ENCODE measurements around the gene NOX5.

Gene NOX5

DNA sequence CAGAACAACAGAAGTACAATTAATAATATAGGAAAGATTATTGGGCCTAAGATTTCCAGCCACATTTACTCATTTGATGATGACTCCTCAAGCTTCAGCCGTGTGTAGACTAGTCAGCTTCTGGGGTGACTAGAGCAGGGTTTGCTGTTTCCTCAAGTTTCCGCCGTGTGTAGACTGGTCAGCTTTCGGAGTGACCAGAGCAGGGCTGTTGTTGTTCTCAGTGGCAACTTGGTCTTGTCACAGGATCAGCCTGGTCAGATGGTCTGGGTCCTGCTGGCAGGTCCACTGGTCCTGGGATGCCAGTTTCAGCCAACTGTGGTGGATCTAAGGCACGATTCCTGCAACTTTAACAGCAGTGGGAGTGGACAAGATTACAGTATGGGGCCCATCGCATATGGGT lies 21.8 kb upstream of the NOX5 start:
- DNase-seq = no peak

DNA sequence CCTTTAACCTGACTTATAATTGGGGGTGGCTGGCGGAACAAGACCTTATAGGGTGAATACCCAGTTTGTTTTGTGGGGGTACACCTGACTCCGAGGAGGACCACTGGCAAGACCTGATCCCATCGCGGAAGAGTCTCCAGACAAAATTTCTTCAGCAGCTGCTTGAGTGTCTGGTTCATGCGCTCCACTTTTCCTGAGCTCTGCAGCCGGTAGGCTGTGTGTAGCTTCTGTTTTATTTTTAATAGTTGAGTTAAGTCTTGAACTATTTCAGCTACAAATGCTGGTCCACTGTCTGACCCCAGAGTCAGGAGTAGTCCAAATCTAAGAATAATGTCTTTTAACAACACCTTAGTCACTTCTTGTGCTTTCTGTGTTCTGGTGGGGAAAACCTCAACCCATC lies 21.2 kb upstream of the NOX5 start:
- no peak for DNase-seq

DNA sequence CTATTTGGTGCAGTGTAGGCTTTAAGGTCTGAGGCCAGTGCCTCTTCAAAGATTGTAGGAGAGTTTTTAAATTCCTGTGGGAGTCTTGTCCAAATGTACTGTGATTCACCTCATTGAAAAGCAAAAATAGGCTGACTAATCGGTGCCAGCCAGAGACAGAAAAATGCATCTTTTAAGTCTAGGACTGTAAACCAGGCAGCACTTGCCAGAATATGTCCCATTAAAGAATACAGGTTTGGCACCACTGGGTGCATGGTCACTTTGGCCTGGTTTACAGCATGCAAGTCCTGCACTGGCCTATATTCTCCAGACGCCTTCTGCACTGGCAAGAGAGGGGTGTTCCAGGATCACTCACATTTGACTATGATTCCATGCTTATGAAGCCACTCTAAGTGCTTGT lies 20.3 kb upstream of the NOX5 start:
- DNase-seq = no peak

DNA sequence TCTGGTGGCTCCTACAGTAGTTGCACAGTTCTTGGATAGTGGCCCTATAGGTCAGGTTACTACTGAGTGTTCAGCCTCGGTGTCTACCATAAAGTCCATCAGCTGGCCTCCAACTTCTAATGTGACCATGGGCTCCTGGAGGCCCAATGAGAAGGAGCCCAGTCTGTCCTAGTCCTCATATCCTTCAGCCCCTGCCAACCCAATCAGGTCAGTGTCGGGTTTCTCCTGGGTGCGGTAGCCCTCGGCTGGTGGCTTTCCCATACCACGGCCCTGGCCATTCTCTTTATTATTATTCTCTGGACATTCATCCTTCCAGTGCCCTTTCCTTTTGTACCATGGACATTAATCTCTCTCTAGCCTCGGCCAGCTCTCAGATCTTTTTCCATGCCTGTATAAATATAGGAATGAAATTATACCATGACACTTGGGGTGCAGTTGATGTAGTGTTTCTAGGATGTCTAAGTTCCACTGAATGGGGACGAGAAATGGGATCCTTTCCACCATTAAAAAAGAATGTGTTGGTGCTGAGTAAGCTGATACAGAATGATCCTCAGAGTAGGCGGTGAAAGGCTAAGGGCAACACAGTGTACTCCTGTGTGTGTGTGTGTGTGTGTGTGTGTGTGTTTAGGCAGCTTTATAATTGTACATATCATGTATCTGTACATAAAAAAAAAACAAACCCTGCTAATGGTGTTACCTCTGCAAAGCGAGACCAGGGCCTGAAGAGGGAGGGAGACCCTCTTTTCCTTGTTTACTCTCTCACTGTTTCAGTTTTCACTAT lies 19.3 kb upstream of the NOX5 start:
- no peak for DNase-seq

DNA sequence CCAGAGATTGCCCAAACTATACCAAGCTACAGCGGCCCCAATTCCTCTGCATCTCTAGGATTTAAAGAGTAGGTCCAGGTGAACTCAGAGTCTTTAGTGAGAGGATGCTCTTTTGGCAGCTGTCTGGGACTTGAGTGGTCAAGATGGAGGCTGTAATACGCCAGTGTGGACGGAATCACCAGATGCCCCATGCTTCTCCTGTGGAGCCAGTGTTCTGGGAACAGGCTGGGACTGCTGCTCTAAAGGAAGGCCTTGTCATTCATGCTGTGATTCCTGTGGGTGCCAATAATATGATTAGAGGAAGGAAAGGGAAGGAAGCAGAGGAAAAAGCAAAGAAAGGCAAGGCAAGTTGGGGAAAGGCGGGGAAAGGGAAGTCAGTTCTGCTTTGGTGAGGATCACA lies 17.4 kb upstream of the NOX5 start:
- no peak for DNase-seq

DNA sequence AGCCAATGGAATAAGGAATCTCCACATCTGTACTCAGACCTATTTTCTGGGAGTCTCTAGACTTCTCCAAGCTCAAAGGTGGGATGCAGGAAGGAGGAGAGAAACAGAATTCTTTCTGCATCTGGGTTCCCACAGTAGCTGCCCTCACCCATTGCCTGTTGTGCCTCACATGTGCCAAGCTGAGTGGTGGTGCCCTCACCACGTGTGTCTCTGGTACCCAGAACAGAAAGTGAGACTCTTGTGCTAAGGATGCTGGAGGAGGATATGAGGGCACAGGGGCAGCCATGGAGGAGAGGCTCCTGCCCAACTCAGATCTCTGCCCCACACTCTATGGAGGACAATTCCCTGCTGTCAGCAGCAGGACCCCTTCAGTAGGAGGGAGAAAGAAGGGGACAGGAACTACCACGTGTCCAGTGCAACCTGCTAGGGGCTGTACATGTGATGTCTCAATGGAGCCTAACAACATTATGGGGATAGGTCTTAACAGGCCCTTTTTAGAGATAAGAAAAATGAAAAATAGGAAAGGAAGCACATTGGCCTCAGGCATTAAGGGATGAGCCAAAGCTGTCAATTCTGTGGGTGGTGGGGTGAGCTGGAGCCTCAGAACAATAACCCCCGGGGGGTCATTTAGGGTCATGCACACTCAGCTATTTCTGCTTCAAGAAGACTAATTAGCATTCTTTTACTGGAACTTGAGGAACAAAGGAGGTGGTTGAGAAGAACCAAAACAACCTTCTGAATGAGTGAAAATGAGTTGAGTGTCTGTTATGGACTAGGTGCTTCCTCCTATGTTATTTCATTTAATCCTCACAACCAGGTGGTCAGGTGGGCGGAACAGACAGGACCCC lies 16.3 kb upstream of the NOX5 start:
- no peak for DNase-seq

DNA sequence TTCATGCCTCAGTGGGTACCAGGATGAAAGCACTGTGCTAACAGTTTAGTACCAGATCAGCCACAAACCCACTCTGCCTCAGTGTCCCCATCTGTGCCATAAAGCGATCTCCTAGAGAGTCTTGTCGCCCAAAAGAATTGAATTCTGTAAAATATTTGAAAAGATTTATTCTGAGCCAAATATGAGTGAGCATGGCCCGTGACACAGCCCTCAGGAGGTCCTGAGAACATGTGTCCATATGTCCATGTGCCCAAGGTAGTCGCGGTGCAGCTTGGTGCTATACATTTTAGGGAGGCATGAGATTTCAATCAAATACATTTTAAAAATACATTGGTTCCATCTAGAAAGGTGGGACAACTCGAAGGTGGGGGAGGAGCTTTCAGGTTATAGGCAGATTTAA lies 15.4 kb upstream of the NOX5 start:
- DNase-seq = no peak

DNA sequence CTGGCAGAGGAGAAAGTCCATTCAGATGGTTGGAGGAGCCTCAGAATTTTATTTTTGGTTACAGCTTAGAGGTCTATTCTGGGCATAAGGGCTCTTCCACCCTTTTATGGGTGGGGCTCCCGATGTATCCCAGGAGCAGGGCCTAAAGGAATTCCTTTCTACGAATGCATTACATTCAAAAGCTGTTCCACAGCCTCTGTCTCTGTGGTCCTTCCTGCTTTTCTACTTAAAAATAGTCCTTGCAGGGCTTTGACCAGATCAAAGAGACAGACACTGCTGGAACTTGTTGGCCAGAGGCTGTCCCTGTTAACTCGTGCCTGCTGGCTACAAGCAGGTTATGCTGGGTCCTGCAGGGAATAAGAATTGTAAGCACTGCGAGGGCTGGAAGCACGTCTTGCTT lies 14.4 kb upstream of the NOX5 start:
- DNase-seq = no peak

DNA sequence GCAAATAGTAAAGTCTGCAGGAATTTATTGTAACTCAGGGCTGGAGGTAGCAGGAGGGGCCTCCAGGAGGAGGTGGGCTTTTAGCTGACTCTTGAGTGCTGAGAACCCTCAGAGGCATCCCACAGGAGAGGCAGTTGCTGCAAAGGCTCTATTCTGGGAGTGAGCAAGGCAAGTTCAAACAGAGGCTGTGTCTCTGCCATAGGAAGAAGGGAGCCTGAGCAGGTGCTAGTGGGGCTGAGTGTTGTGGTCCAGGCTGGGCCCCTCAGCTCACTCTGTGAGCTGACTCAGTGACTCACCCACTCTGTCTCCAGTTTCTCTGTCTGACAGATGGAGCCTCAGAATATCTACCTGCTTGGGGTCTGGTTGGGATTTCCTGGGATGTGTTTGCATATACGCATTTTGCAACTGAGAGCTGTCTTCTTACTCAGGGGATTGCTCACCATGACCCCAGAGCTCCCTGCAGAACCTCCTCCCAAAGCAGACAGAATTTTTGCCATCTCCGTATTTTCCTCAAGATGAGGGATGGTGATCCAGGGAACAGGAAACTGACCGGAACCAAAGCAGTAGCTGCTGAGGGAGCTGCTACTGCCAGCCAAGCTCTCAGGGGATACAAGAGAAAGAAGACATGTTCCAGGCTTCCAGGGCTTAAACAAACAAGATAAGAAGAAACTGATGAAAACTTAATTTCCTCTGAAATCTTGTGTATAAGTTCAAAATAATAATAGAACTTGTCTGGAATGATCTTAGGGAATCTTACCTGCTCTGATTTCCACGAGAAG lies 13.6 kb upstream of the NOX5 start:
- DNase-seq = no peak

DNA sequence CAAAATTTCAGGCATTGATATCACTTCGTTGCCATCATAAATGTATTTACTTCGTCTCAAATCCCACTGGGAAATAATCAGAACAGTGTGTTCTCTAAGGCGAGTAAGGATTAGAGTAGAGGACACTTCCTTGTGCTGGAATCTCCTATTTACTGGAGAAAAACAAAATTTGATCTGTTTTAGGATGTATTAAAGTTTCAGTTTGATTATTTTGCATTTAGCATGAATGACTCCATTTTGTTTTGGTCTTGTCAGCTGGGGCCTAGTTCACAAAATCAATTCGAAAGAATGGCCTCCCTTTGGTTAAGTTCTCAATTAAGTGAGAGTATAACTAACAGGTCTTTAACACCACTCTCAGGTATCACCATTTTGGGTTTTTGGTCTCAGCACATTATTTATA lies 11.7 kb upstream of the NOX5 start:
- DNase-seq = no peak

DNA sequence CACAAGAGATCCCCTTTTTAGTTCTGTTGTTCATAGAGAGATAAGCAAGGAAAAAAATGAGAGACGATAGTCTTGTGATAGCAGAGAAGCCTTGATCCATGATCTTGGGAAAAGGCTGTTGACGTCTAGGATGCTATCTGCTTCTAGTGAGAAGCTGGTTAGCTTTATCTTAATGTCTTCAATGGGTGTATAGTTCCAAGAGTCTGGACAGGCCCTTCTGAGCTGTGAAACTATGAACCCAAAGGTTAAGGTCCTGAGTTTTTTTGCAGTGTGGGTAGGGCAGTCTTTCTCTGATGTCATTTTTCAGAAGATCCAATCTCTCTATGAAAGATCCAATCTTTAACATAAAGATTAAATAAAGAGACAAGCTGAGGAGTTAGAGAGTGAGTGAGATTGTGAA lies 10.5 kb upstream of the NOX5 start:
- DNase-seq = no peak

DNA sequence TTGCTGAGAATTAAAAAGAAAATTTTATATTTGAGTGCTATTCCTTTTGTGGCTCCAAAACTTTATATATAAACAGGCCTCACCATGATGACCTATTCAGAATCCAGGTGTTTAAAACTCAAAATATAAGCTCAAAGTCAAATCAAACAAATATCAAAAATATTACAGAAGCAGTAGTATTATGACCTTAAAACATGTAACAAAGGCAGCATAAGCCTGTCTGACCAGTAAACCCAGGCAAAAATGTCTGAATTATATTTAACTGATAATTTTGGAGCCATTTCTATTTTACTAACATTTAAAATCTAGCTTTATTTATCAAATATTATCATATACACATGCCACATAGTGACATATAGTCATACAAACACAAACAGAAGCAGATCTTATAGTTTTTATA lies 6.4 kb upstream of the NOX5 start:
- no peak for DNase-seq

DNA sequence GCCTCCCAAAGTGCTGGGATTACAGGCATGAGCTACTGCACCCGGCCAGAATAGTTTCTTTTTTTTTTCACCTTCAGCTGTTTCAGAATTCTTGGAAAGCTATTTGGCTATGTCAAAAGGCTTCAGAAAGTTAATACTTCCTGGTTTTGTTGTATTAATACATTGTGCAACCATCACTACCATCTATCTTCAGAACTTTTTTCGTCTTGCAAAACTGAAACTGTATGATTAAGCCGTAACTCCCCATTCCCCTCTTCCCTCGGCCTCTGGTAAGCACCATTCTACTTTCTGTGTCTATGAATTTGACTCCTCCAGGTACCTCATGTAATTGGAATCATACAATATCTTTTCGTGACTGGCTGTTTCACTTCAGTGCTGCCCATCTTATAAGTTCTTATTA lies 5.2 kb upstream of the NOX5 start:
- no peak for DNase-seq

DNA sequence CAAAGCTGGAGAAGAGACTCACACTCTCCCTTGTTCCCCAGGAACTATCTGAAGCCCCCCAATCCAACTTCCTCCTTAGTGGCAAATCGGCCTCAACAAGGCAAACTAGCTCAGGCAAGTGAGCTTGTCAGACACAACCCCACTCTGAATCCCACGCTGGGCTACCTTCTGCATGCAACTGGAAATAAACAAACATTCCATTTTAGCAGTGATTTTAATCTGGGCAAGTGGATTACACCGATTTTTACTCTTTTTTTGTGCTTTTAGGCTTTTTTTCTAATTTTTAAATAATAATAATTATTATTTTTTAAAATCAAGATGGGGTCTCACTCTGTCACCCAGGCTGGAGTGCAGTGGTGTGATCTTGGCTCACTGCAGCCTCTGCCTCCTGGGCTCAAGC lies 2.9 kb upstream of the NOX5 start:
- DNase-seq = no peak

DNA sequence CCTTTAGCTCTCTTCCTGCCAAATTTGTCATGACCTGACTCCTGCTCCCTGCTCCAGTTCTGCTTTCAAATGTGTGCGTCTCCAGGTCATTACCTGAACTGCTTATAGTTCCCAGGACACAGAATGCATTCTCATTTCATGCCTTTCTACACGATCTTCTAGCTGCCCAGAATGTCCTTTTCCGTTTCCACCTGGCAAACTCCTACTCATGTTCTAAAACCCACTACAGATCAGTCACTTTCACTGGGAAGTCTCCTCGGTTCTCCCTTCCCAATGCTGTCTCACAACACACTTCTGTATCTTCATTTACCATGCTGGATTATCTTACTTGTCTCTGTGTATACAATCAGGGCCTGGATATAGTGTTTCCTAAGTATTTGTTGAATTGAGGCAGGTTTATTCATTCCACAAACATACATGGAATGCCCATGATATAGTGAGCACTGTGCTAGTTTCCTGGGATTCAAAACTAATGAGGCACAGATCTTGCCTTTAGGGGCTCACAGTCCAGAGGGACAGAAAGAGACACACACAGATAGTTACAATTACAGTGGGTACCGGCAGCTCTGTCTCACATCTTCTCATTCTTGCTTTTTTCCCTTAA lies 1.6 kb upstream of the NOX5 start:
- no peak for DNase-seq

DNA sequence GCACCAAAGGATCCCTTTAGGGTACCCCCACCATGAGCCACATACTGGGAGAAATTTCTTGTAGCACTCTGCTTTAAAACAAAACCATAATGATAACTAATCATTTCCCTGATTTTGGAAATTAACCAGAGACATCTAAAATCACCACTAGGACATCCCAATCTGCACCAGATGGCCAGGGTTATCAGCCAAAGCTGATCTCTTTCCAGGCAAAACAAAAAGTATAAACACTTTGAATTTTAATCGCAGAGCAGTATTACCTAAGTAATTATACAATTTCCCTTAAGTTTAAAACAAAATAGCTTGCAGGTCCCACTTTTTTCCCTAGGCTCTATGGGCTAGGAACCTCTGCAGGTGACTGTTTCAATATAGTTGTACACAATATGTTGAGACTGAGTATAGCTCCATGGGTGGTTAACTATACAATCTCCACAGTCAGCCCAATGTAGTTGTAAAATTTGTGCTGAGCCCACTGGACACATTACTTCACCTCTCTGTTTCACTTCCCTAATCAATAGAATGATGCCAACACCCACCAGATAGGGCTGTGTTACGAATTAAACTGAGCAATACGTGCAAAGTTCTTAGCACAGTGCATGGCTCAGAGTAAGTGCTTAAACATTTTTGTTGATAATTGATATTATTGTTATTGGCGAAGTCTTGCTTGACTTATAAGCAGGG lies 629 bp upstream of the NOX5 start:
- DNase-seq = no peak

DNA sequence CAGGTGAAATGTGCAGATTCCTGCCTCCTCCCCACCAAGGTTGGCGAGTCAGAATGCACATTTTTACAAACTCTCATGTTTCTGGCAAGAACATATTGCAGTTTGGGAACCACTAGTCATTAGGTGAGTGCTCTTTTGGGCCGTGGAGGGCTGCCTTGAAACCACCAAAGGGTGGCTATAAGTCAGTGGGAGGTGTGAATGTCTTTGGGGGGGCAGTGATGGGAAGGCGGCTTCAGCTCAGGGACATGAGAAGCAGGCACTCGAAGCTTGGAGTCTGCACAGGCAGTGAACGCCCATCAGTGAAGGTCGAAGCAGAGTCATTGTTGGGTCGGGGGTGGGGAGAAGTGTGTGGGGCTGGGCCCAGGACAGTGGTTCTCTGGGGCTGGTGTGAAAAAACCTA lies 1.1 kb downstream of the NOX5 start:
- no peak for DNase-seq

DNA sequence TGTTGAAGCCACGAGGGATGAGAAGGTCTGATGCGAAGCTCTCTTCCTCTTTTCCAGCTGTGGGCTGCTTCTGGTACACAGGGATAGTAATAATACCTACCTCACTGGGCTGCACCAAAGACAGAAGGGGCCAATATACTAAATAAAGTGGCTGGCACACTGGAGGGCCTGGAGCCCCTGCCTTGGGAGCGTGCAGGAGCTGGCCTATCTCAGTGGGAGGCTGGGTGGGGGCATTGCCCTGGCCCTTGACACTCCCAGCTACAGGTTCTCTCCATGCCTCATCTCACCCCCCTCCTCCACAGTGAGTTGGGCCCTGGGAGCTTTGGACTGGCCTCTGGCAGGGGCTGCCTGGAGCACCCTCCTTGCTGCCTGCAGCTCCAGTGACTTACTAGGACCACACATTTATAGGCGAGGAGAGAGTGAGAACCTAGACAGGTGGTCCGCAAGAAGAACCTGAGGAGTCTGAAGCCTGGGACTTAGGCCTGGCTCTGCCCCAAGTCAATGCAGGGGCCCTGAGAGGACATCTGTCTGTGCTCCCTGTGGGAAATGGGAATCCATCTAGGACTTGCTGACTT lies 1.6 kb downstream of the NOX5 start:
- DNase-seq = no peak

DNA sequence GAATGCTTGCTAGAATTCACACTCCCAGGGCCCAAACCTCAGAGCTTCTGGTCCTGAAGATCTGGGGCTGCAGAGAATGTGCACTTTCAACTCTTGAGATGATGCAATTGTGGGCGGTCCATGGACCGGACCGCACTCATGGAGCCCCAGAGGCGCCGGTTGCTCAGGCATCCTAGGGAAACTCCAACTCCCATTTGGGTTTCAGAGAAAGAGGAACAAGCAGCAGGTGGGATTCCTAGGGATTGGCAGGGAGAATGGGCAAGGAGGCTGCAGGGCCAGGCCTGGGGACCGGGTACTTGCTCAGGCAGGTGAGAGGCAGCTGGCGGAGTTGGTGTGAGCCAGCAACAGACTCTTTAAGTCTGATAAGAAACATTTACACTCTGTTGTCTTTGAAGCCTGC lies 3.5 kb downstream of the NOX5 start:
- DNase-seq = no peak

DNA sequence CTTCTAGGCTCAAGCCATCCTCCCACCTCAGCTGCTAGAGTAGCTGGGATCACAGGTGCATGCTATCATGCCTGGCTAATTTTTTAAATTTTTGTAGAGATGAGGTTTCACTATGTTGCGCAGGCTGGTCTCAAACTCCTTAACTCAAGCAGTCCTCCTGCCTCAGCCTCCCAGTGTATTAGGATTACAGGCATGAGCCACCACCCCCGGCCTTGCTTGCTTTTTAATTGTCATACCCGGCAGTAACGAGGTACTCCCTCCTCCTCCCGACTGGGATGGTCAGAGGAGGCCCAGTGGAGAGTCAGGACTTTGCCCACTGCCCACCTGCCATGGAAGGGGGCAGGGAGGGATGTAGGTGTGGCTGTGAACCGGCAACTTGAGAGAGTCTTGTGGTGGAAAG lies 4.5 kb downstream of the NOX5 start:
- no peak for DNase-seq

DNA sequence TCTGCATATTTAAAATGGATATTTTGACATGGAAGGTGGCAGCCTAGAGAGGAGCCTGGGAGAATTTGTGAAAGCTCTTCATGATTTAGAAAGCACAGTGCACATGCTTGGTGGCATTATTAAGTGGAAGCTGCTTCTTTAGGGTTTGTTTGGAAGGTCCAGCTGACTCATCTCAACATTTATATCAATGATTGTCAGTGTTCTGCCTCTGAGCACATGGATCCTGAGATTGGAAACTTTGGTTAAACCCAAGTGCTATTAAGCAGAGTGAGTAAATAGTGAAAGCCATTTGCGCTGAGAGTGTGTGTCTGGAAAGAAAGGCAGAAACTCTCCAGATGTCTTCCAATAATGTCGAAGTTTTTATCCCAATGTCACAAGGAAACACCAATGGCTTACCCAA lies 7.4 kb downstream of the NOX5 start:
- no peak for DNase-seq

DNA sequence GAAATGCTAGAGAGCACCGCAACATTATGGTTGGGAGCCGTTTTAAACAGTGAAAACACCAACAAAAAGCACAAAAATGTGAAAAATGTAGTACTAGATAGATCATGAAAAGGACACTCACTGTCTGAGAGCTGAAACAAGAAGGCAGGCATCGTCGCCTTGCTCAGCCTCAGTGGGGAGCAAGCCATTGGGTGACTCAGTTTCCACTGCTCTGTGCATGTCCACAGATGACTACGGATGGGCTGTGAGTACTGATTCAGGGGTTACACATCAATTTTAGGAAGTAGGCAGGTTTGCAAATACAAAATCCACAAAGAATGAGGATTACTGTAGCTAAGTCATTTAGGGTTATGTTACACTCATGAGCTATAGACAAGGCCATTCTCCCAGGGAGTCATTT lies 10.8 kb downstream of the NOX5 start:
- no peak for DNase-seq

Measured in activated CD4-positive, alpha-beta T cell treated with anti-CD3 and anti-CD28 coated beads, Interleukin-2, amount 50 U/mL, for 48 hours (primary cell).